GM23338 (cell line): Measurements from ENCODE around the gene AXIN2. TPM values are rescaled to one million over a fixed set of nuclear protein-coding genes. Genes with fewer than 3 reads are reported as not detected.

ENCODE experiments used
- STAT1 ChIP-seq: IDR thresholded peaks from one replicate; pipeline ENCODE4 v1.6.1; 2016; ENCODE audit warnings: antibody characterized with exemption; ENCODE audit not compliant: unreplicated experiment
- polyA plus RNA-seq: library from polyadenylated mRNA; unstranded; fragments of >200 nt; fragmentation: Nextera tagmentation; extraction: Ambion mirVana; gene quantifications from 2 replicates; pipeline ENCODE4 v1.2.1, GENCODE V29; 2016
- total RNA-seq: library from RNA; depleted of rRNA; stranded (reverse); fragments of >200 nt; shearing (Covaris generic); gene quantifications from 2 replicates; pipeline ENCODE4 v1.2.3, GENCODE V29; 2014
- TF ChIP-seq, protein P1 (sequence below): fragments of 250-450 bp; sonication (Bioruptor Pico); IDR thresholded peaks from 2 replicates; pipeline ENCODE4 v1.5.0; 2020; ENCODE audit warnings: mild to moderate bottlenecking, moderate library complexity
- TF ChIP-seq, protein P2 (sequence below): IDR thresholded peaks from one replicate; pipeline ENCODE4 v1.6.1; 2018; ENCODE audit warnings: antibody characterized with exemption; ENCODE audit not compliant: unreplicated experiment

AXIN2 gene
- total and polyA plus RNA-seq, 2 experiments from 2014 or later, result 8.0 to 32.7 TPM

DNA sequence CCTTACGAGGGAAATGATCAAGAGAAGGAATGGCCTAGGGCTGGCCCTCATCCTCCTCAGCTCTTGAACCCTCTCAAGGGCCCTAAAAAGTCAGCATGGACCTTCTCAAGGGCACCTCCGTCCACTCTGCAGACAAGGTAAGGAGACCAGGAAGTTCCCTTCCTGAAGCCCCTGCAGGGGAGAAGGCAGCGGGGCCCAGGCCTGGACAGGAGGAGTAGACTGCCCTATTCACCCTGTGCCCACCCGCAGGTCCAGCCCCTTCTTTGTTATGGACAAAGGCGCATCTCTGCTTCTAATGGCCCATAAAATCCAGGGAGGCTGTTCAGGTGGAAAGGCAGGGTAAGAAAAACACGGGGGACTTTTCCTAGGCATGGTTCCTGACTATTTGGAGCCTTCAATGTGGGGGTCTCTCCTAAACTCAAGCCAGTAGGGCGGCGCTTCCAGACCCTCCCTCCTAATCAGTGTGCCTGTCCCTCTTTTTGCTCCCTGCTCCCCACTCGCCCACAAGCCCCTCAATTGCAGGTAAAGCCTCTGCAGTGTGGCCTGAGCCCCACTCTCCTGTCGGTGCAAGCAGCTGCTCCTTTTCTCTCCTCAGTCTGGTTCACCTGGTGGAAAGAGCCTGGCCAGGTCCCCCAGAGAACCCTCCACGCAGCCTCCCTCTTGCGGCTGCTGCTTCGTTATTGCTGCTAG, 28.2 kb downstream of the AXIN2 start (continued):
- TF ChIP-seq, protein P1, sequence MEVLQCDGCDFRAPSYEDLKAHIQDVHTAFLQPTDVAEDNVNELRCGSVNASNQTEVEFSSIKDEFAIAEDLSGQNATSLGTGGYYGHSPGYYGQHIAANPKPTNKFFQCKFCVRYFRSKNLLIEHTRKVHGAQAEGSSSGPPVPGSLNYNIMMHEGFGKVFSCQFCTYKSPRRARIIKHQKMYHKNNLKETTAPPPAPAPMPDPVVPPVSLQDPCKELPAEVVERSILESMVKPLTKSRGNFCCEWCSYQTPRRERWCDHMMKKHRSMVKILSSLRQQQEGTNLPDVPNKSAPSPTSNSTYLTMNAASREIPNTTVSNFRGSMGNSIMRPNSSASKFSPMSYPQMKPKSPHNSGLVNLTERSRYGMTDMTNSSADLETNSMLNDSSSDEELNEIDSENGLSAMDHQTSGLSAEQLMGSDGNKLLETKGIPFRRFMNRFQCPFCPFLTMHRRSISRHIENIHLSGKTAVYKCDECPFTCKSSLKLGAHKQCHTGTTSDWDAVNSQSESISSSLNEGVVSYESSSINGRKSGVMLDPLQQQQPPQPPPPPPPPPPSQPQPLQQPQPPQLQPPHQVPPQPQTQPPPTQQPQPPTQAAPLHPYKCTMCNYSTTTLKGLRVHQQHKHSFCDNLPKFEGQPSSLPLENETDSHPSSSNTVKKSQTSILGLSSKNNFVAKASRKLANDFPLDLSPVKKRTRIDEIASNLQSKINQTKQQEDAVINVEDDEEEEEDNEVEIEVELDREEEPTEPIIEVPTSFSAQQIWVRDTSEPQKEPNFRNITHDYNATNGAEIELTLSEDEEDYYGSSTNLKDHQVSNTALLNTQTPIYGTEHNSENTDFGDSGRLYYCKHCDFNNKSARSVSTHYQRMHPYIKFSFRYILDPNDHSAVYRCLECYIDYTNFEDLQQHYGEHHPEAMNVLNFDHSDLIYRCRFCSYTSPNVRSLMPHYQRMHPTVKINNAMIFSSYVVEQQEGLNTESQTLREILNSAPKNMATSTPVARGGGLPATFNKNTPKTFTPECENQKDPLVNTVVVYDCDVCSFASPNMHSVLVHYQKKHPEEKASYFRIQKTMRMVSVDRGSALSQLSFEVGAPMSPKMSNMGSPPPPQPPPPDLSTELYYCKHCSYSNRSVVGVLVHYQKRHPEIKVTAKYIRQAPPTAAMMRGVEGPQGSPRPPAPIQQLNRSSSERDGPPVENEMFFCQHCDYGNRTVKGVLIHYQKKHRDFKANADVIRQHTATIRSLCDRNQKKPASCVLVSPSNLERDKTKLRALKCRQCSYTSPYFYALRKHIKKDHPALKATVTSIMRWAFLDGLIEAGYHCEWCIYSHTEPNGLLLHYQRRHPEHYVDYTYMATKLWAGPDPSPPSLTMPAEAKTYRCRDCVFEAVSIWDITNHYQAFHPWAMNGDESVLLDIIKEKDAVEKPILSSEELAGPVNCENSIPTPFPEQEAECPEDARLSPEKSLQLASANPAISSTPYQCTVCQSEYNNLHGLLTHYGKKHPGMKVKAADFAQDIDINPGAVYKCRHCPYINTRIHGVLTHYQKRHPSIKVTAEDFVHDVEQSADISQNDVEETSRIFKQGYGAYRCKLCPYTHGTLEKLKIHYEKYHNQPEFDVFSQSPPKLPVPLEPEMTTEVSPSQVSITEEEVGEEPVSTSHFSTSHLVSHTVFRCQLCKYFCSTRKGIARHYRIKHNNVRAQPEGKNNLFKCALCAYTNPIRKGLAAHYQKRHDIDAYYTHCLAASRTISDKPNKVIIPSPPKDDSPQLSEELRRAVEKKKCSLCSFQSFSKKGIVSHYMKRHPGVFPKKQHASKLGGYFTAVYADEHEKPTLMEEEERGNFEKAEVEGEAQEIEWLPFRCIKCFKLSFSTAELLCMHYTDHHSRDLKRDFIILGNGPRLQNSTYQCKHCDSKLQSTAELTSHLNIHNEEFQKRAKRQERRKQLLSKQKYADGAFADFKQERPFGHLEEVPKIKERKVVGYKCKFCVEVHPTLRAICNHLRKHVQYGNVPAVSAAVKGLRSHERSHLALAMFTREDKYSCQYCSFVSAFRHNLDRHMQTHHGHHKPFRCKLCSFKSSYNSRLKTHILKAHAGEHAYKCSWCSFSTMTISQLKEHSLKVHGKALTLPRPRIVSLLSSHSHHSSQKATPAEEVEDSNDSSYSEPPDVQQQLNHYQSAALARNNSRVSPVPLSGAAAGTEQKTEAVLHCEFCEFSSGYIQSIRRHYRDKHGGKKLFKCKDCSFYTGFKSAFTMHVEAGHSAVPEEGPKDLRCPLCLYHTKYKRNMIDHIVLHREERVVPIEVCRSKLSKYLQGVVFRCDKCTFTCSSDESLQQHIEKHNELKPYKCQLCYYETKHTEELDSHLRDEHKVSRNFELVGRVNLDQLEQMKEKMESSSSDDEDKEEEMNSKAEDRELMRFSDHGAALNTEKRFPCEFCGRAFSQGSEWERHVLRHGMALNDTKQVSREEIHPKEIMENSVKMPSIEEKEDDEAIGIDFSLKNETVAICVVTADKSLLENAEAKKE (CRISPR knock-in tag), result no peak
- TF ChIP-seq, protein P2, sequence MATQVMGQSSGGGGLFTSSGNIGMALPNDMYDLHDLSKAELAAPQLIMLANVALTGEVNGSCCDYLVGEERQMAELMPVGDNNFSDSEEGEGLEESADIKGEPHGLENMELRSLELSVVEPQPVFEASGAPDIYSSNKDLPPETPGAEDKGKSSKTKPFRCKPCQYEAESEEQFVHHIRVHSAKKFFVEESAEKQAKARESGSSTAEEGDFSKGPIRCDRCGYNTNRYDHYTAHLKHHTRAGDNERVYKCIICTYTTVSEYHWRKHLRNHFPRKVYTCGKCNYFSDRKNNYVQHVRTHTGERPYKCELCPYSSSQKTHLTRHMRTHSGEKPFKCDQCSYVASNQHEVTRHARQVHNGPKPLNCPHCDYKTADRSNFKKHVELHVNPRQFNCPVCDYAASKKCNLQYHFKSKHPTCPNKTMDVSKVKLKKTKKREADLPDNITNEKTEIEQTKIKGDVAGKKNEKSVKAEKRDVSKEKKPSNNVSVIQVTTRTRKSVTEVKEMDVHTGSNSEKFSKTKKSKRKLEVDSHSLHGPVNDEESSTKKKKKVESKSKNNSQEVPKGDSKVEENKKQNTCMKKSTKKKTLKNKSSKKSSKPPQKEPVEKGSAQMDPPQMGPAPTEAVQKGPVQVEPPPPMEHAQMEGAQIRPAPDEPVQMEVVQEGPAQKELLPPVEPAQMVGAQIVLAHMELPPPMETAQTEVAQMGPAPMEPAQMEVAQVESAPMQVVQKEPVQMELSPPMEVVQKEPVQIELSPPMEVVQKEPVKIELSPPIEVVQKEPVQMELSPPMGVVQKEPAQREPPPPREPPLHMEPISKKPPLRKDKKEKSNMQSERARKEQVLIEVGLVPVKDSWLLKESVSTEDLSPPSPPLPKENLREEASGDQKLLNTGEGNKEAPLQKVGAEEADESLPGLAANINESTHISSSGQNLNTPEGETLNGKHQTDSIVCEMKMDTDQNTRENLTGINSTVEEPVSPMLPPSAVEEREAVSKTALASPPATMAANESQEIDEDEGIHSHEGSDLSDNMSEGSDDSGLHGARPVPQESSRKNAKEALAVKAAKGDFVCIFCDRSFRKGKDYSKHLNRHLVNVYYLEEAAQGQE, result no peak
- TF ChIP-seq STAT1, result no peak
